Renal cortical epithelial cell (primary cell): ENCODE results near the gene ATP6V1E1. TPM values are rescaled to one million over a fixed set of nuclear protein-coding genes. Genes with fewer than 3 reads are reported as not detected.
"Not testable (repeated sequence)": the region's sequence is repeated elsewhere in the genome, so short reads cannot be mapped to it uniquely, and the experiment has no call there.

Experiments
- DNase-seq: peaks from one replicate; pipeline ENCODE4 v3.0.0-alpha.2; 2011; ENCODE audit warnings: low read depth
- total RNA-seq: library from RNA; depleted of rRNA; stranded (reverse); fragments of >200 nt; gene quantifications from 2 replicates; pipeline ENCODE4 v1.2.3, GENCODE V29; 2014

The ATP6V1E1 gene
- 219 and 241 TPM in 2 replicates for total RNA-seq

DNA sequence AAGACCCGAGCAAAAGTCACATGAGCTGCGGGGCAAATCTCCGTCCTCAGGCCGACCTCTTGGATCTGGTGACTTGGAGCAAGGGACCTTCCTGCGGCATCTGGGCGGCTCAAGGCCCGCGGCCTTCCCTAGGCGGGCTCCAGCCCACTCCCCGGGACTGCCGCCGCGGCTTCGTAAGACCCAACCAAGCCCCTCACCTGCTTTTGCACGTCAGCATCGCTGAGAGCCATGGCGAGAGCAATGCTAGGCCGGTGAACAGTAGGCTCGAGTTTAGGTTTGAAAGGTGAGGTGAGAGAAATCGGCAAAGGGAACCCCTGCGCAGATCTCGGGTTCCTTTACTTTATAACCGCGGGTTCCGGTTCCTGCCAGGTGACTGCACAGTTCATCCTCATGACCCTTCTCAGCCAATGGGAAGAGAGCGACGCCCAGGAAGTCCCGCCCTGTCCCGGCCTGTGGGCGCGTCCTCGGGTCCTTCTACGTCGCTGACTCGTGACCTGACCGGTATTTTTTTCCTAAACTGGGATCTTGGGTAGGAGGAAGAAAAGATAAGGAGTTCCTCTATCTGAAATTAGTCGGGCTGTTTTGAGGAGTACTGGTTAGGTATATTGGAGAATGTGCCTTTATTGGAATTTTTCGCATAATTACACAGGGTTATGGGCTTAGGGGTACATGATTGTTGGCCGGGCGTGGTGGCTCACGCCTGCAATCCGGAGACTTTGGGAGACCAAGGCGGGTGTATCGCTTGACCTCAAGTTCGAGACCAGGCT, at the start of gene ATP6V1E1:
Gene ATP6V1E1, minus strand, starts transcription at position 344 of the 767 bp plus-strand sequence. Its CDS starts 114 bp downstream, at position 230.
- DNase-seq, result peak; percentile 95

DNA sequence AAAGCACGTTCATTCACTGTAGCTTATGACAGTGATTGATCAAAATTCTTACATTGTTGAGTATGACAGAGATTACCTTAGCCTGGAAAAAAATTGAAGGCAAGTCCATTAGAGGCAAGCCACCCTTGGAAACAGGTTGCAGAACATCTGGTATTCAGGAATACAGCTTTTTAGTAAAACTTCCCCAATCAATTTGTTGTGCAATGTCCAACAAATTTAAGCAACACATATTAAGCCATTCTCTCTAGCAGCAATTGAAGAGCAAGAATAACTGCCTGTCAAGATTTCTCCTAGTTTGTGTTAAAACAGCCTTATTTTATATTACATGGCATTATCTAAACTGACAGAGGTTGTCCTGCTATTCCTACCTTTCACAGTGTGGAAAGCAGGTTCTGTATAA, 47.0 kb upstream of the ATP6V1E1 start:
- no peak for DNase-seq

DNA sequence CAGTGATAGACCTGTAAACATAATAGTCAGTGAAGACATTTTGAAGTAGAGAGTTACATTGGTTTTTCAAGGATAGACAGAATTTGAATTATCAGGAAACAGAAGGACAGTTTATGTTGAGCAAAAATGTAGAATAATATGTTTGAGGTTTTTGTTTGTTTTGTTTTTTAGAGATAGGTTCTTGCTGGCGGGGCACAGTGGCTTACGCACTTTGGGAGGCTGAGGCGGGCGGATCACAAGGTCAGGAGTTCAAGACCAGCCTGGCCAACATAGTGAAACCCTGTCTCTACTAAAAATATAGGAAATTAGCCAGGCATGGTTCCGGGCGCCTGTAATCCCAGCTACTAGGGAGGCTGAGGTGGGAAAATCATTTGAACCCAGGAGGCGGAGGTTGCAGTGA, 45.6 kb upstream of the ATP6V1E1 start:
- no peak for DNase-seq

- peak; percentile 67 for DNase-seq
These were observed 44.0 kb upstream of the ATP6V1E1 start for GRCh38 chr22:17672417-17672991.

DNA sequence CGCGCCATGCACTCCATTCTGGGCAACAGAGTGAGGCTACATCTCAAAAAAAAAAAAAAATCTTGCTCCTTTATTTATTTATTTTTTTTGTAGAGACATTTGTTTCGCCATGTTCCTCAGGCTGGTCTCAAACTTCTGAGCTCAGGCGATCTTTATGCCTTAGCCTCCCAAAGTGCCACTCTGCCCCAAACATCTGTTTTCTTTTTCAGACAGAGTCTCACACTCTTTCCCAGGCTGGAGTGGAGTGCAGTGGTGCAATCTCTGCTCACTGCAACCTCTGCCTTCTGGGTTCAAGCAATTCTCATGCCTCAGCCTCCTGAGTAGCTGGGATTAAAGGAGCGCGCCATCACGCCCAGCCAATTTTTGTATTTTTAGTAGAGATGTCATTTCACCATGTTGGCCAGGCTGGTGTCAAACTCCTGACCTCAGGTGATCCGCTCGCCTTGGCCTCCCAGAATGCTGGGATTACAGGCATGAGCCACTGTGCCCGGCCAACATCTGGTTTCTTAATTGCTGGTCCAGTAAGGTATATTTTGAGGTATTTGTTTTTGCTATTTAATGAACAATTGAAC, 43.1 kb upstream of the ATP6V1E1 start:
- DNase-seq, result not testable (repeated sequence)

- no peak for DNase-seq
These were observed 37.3 kb upstream of the ATP6V1E1 start for GRCh38 chr22:17665854-17666253.

- DNase-seq, result no peak
These were observed 36.7 kb upstream of the ATP6V1E1 start for GRCh38 chr22:17665248-17665647.

DNA sequence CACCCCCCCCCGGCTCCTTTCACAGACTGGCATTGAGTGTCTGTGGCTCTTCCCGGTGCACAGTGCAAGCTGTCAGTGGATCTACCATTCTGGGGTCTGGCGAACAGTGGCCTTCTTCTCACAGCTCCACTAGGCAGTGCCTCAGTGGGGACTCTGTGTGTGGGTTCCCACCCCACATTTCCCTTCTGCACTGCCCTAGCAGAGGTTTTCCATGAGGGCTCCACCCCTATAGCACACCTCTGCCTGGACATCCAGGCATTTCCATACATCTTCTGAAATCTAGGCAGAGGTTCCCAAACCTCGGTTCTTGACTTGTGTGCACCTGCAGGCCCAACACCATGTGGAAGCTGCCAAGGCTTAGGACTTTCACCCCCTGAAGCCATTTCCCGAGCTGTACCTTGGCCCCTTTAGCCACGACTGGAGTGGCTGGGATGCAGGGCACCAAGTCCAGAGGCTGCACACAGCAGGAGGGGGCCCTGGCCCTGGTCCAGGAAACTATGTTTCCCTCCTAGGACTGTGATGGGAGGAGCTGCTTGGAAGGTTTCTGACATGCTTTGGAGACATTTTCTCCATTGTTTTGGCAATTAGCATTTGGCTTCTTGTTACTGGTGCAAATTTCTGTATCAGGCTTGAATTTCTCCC, 36.0 kb upstream of the ATP6V1E1 start:
- DNase-seq, result no peak

GRCh38 chr22:17656870-17657395, 28.4 kb upstream of the ATP6V1E1 start:
- no peak for DNase-seq

DNA sequence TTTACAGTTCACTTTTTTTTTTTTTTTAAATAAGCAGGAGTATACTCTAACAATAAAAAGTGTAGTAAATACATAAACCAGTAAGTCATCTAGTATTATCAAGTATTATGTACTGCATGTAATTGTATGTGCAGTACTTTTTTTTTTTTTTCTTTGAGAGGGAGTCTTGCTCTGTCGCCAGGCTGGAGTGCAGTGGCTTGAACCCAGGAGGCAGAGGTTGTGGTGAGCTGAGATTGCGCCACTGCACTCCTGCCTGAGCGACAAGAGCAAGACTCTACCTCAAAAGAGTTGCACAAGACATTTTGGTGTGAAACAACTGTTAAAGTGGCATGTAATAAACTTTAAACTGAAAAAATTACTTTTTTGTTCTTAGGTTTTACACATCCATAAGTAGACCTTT, 26.7 kb upstream of the ATP6V1E1 start:
- peak; percentile 32 for DNase-seq

GRCh38 chr22:17648569-17648968, 20.0 kb upstream of the ATP6V1E1 start:
- no peak for DNase-seq

DNA sequence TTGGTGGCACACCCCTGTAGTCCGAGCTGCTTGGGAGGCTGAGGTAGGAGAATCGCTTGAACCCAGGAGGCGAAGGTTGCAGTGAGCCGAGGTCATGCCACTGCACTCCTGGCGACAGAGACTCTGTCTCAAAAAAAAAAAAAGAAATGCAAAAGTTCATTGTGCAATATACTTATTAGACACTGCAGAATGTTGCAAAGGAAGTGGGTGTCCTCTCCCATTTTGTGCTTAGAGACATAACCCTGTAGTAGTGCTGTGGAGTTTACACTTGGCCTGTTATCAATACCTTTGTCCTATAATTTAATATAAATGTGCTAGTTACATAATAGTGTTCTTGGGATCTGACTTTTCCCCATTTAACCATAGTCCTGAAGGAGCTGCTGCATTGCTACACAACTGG, 19.4 kb upstream of the ATP6V1E1 start:
- DNase-seq, result no peak

GRCh38 chr22:17647452-17647851, 18.9 kb upstream of the ATP6V1E1 start:
- DNase-seq, result no peak

GRCh38 chr22:17642357-17642756, 13.8 kb upstream of the ATP6V1E1 start:
- not testable (repeated sequence) for DNase-seq

GRCh38 chr22:17641269-17641668, 12.7 kb upstream of the ATP6V1E1 start:
- DNase-seq, result no peak

DNA sequence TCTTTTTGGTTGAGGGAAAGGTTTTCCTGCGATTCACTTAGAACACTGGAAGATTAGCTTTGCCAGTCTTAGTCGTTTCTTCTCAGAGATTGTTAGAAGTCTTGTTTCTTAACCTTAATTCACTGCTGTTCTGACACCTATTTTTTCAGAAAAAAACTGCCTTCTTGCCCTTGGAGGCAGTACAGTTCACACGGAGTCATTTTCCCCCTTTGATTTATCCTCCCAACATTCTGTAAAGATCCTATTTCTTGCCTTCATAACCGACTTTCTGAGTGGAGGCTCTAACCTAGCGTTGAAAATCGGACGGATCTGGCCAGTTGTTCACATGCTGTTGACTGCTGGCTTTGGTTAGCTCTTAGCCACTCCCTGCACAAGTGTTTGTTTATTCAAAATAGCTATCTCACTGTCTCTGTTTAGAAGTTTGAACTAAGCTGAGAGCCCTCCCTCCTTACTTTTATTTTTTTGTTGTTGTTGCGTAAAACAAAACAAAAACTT, 10.7 kb upstream of the ATP6V1E1 start:
- DNase-seq, result peak; percentile 54

DNA sequence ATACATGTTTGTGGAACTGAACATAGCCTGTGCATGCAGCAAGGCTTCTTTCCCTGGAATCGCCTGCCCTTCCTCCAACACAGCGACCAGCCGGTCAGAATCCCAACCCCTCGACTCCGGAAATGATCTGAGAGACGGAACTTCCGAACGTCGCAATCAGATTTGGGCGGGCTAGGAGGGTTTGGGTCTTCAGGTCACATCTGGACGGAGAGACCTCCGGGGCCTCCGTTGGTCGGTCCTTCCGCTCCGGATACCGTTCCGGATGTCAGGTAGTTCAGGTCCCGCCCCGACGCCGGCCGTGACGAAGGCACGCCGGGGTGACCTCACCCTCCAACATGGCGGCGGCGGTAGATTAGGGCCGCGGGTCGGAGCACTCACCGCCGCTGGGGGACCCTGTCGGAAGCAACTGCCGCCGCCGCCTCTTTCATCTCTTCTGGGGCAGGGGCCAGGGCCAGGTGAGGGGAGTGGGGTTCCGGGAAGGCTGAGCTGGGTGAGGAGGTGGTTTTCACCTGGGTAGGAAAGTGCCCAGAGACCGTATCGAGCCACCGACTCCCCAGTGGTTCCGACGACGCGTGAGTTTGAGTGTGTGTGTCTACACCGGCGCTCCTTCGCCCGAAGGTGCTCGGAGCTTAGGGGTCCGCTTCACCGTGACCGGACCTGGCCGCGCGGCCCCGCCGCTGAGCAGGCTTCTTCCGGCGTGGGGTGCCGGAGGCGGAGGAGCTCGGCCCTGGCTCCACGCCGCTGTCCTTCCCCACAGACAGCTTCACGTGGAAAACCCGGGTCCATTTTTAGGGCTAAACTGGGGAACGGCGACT, 10.1 kb upstream of the ATP6V1E1 start, which contains the start of gene BCL2L13:
Gene BCL2L13, plus strand, starts transcription at position 326 of the 815 bp plus-strand sequence. CDS start 16,955 bp downstream, outside the sequence.
- DNase-seq, result peak; percentile 85

DNA sequence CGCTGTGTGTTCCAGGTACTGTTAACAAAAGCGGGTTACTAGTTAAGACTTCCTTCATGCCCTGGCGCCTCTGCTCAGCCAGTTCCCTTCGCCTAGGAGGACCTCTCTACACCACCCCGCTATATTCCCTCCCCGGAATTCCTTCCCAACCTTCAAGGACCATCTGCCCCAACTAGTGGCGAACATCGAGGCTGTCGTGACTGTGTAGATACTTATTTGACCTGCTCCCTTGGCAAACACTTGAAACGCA, 9.6 kb upstream of the ATP6V1E1 start:
- DNase-seq, result no peak

GRCh38 chr22:17637490-17638181, 9.1 kb upstream of the ATP6V1E1 start:
- no peak for DNase-seq

- not testable (repeated sequence) for DNase-seq
These were observed 8.3 kb upstream of the ATP6V1E1 start for GRCh38 chr22:17636850-17637249.

GRCh38 chr22:17634696-17635095, 6.1 kb upstream of the ATP6V1E1 start:
- no peak for DNase-seq
